HG03280 (cell line): ENCODE measurements around the gene DGKI.

ENCODE experiments used
- ATAC-seq: cut with Tn5 transposase; IDR thresholded peaks from one replicate; pipeline ENCODE4 v1.9.1; 2021; ENCODE audit warnings: mild to moderate bottlenecking, moderate library complexity; ENCODE audit not compliant: unreplicated experiment

DGKI gene

GRCh38 chr7:137563981-137564380 is 282.8 kb downstream of the DGKI start:
- no peak for ATAC-seq

DNA sequence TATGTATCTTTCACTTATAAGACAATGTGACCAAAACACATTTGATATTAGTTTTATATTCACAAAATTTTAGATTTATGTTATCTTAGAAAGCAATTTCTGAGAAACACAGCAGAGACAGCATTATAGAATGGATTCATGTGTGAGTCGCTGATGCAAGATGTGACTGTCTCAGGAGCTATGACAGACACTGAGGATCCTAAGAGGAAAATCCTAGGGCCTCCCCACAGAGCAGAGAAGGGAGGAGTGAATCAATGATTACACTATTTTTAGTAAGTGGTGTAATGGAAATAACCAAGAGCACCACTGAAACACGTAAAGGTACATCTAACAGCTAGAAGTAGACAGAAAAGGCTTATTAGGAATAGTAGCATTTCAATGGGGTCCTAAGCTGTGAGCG is 299.3 kb downstream of the DGKI start:
- ATAC-seq, result no peak

DNA sequence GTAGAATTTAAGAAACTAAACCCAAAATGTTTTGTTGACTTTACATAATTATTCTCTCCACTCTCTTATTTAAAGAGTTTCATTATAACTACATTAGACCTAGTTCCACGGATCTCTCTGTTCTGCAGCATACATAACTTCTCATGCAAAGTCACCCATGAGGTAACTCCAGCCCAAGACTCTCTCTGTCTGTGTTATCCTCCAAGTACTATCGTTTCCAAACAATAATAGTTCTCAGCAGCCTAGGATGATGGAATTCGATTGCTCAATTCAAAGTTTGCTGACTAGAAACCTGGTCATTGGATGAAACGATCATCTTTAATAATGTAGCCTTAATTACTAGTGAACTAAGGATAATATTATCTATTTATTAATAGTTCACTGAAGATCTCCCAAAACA is 300.1 kb downstream of the DGKI start:
- ATAC-seq, result no peak

GRCh38 chr7:137546009-137546408 is 300.8 kb downstream of the DGKI start:
- no peak for ATAC-seq

DNA sequence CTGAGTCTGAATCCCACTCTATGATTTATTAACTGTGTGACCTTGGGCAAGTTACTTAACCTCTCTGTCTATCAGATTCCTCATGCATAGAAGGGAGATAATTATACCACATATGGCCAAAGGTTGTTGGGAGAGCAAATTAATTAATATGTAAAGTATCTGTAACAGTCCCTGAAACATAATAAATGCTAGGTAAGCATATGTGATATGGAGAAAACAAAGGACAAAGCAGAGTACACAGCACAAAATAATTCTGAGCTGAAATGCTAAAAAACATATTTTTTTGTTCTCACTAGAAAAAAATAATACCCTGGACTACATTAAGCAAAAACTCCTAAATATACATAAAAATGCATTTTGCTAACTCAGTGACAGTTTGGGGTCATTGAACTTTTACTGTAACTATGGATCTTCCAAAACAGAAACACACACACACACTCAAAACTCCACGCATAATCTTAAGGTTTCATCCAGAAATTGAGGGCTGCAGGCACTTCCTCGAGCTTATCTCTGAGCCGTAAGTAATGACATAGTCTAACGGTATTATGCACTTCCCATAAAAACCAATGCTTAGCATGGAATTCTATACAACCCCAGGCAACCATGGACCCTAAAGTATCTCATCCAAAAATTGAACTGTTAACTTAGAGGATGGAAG is 301.6 kb downstream of the DGKI start:
- ATAC-seq, result no peak

DNA sequence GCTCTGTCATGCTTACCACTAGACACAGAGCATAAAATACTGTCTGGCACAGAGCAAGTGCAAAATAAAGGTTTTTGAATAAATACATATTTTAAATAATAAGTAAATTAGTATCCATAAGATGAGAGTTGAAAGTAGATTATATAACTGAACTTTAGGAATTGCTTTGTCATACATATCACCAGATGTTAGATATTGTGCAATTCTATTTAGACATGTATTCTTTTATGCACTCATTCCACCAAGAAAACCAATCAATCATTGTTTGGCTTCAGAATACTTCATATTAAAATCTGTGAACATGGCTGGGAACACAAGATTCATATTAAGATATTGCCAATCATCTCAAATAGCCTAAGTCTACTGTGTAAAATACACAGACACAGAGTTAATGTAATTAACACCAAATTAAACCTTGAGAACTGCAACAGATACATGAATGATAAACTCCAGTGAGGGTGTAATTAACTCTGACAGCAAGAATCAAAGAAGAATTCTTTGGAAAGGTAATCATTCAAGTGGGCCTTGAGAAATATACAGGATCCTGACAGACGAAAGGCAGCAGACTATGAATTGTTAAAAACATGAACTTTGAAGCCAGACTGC is 302.2 kb downstream of the DGKI start:
- no peak for ATAC-seq

GRCh38 chr7:137539111-137539715 is 307.6 kb downstream of the DGKI start:
- ATAC-seq, result no peak

DNA sequence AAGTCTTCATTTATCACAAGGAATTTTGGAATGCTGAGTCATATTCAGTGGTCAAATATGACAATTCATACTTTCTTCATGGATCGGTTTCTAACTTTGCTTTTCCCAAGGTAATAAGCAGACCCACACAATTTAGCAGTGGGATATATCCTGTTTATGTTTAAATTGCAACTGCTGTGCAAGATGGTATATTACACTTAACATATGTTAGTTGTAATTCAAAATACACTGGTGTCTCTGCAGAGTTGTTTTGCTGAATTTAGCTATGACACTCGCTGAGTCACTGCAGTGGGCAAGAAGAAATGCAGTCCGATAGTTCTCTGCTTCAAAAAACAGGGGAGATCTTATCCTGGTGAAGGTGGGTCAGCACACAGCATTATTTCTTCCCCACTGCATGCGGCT is 308.4 kb downstream of the DGKI start:
- ATAC-seq, result no peak

GRCh38 chr7:137535579-137535978 is 311.2 kb downstream of the DGKI start:
- no peak for ATAC-seq

GRCh38 chr7:137531671-137532070 is 315.1 kb downstream of the DGKI start:
- no peak for ATAC-seq

DNA sequence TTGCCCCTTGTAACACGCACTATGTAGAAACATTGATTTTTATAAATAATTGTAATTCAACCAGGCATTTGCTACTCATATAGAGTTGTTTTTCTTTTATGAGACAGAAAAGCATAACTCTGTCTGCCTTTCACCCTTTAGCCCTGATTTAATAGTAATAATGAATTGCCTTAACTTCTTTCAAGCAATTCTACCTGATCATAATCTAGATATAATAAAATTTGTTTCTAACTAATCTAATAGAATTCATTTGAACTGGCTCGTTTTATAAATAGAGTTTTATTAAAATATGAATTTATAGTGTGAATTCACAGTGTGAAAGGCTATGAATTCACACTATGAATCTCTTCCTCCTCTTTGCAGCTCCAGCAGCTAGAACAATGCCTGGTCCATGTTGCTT is 319.1 kb downstream of the DGKI start:
- no peak for ATAC-seq

- no peak for ATAC-seq
Measured at GRCh38 chr7:137523171-137523570, 323.6 kb downstream of the DGKI start.

- ATAC-seq, result no peak
Measured at GRCh38 chr7:137521451-137521850, 325.3 kb downstream of the DGKI start.

DNA sequence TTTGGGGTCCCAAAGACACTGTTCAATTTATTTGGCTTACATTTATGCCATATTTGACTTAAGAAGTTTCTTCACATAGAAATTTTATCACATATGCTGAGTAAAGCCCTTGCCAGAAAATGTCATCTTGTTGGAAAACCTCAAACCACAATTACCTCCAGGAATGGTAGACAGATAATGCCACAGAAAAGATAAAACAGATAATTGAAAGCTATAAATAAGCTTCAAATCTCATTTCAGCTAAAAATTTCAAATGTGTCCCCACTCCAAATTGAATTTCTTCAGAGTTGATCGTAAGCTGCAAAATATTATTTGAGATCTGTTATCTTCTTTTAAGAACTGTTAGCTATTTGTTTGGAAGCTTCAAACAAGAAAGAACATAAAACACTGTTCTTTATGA is 326.8 kb downstream of the DGKI start:
- ATAC-seq, result no peak

DNA sequence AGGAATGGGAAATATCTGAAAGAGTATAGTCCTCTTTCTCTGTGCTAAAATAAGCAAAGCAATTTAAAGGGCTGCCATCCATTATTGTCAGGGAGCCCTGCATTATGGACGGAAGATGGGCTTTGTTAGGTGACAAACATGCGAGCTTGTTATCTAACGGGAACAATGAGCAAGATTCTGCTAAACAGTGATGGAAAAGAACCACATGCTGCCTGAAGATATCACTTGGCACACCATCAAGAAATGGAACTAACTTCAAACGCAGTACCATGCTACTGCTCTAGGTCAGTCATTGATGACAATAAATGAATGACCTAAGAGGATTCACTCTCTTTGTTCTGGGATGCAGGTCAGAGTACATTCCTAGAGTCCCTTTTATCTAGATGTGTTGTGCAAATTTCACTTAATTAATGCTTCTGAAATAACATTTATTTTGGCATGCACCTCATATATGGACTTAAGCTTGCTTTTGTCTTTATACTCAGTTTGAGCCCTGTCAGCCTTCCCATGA is 327.5 kb downstream of the DGKI start:
- ATAC-seq, result no peak

DNA sequence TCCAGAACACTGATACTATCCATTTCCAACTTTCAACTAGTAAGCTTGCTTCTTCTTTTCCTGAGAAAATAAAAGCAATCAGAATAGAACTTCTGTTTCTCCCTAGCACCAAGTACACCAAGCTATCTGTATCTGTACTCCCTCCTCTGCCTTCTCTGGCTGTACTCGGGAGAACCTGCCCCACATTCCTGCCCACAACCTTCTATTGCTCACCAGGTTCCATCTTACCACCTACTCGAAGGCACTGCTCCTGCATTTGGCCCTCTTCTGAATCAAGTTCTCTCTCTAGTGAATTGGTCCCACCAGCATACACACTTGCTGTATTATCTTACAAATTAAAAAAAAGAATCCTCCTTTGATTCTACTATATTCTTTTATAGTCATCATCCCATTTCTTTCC is 333.7 kb downstream of the DGKI start:
- no peak for ATAC-seq

GRCh38 chr7:137507096-137507495 is 339.7 kb downstream of the DGKI start:
- no peak for ATAC-seq

DNA sequence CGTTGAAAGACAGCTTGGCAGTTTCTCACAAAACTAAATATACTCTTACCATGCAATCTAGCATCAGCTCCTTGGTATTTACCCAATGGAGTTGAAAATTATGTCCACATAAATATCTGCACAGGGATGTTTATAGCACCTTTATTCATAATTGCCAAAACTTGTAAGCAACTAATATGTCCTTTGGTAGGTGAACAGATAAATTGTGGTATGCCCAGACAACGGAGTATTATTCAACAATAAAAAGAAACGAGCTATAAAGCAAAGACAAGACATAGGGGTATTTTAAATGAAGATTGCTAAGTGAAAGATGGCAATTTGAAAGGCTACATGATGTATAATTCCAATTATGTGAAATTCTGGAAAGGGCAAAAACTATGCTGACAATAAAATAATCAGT is 340.7 kb downstream of the DGKI start:
- no peak for ATAC-seq

DNA sequence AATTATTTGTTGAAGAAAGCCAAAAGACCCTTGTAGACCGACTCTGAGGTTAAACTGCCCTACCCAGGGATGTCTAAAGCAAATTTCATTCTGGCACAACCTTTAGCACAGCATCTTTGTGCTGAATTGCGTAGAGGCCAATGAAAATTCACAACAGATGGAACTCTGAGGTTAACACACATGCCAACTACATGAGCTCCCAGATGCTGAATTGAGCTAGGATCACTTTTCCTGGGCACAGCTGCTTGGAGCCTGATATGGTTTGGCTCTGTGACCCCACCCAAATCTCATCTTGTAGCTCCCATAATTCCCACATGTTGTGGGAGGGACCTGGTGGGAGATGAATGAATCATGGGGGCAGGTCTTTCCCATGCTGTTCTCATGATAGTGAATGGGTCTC is 345.2 kb downstream of the DGKI start:
- ATAC-seq, result no peak

DNA sequence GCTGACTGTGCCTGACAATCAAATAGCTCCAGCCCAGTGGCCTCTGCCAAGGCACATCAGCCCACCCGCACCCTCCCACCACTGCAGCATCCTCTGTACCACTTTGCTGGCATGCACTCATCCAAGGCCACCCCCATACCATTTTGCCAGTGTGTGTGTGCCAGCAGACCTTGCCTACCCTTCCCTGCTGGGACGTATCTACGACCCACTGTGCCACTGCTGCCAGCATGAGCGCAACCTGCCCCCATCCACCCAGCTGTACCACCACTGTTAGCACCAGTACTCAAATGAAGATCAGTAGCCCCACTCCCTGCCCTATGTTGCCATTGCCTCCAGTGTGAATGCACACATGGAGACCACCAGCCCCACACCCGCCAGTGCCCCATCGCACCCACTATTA is 353.9 kb downstream of the DGKI start:
- no peak for ATAC-seq

GRCh38 chr7:137489880-137490279 is 356.9 kb downstream of the DGKI start:
- no peak for ATAC-seq

DNA sequence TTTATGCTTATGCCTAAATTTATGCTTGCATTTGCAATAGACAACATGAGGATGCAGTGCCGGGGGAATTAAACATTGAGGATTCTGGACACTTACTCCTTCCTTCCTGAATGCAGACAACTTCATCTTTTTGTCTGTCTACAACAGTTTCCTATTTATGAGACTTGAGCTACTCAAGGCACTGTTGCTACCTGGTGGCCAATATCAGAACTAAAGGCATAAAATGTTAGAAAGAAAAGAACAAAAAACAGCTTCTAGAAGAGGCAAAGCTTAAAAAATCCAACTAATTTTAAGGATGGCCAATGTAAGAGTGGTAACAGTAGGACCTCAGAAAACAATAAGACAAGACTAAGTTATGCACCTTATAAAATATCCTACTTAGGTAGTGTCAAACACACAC is 358.7 kb downstream of the DGKI start:
- ATAC-seq, result no peak
